Subcutaneous abdominal adipose tissue (tissue), 5 donors: ENCODE data around the gene COL16A1.

ENCODE experiments used
- H3K27ac ChIP-seq: one replicate; pipeline ENCODE4 v1.7.0; 2013; ENCODE audit warnings: low read depth, mild to moderate bottlenecking, inconsistent platforms, low read length, moderate library complexity
- H3K27me3 ChIP-seq, 5 donors: one replicate each; pipeline ENCODE4 v1.7.0; 2013; ENCODE audit warnings: low read length in 5 of 5, inconsistent platforms in 1 of 5; ENCODE audit not compliant: control insufficient read depth in 5 of 5, insufficient read depth in 4 of 5
- H3K36me3 ChIP-seq, 5 donors: one replicate each; pipeline ENCODE4 v1.7.0; 2013; ENCODE audit warnings: low read length in 5 of 5; ENCODE audit not compliant: control insufficient read depth in 5 of 5, insufficient read depth in 5 of 5
- H3K4me1 ChIP-seq, 5 donors: one replicate each; pipeline ENCODE4 v1.7.0; 2013; ENCODE audit warnings: low read length in 5 of 5, mild to moderate bottlenecking in 3 of 5, moderate library complexity in 1 of 5; ENCODE audit not compliant: control insufficient read depth in 5 of 5, insufficient read depth in 5 of 5
- H3K4me3 ChIP-seq, 5 donors: one replicate each; pipeline ENCODE4 v1.7.0; 2013; ENCODE audit warnings: low read length in 5 of 5, low read depth in 1 of 5
- H3K9ac ChIP-seq, 5 donors: one replicate each; pipeline ENCODE4 v1.7.0; 2013; ENCODE audit warnings: low read length in 5 of 5, mild to moderate bottlenecking in 4 of 5, moderate library complexity in 3 of 5
- H3K9me3 ChIP-seq, 5 donors: one replicate each; pipeline ENCODE4 v1.7.0; 2013; ENCODE audit warnings: low read length in 5 of 5; ENCODE audit not compliant: control insufficient read depth in 5 of 5
- donor health status: healthy.
- donor health status: healthy.
- donor health status: healthy.
- donor health status: healthy.
- donor health status: healthy.

The COL16A1 gene

GRCh38 chr1:31689379-31689778, 14.4 kb downstream of the COL16A1 start:
- Histone ChIP-seq H3K36me3 (peaks cover 0 to 34% (median 18%) of the 10 kb centered on the region in 5 donors), H3K9me3 (no peaks in the 10 kb centered on the region), H3K27me3 (peaks cover 0 to 3% (median 0%) of the 10 kb centered on the region in 5 donors), H3K27ac (no peak overlapping the region), H3K4me3 (no peak overlapping the region), H3K4me1 (no peaks in the 10 kb centered on the region), H3K9ac (no peak overlapping the region)

- Histone ChIP-seq H3K27ac (no peak overlapping the region), H3K9me3 (no peaks in the 10 kb centered on the region), H3K9ac (no peak overlapping the region), H3K36me3 (peaks cover 0 to 35% (median 16%) of the 10 kb centered on the region in 5 donors), H3K4me1 (no peaks in the 10 kb centered on the region), H3K27me3 (peaks cover 0 to 3% (median 0%) of the 10 kb centered on the region in 5 donors), H3K4me3 (no peak overlapping the region)
These were observed 15.4 kb downstream of the COL16A1 start for GRCh38 chr1:31688233-31688918.

- Histone ChIP-seq H3K4me1 (no peaks in the 10 kb centered on the region), H3K27ac (no peak overlapping the region), H3K27me3 (peaks cover 0 to 3% (median 0%) of the 10 kb centered on the region in 5 donors)
These were observed 16.2 kb downstream of the COL16A1 start for GRCh38 chr1:31687601-31688000.

GRCh38 chr1:31685795-31686194, 18.0 kb downstream of the COL16A1 start:
- H3K27me3 ChIP-seq, result peaks cover 0 to 3% (median 0%) of the 10 kb centered on the region in 5 donors
- no peak overlapping the region for H3K9ac ChIP-seq
- peaks cover 0 to 12% (median 8%) of the 10 kb centered on the region in 5 donors for H3K4me1 ChIP-seq
- no peak overlapping the region for H3K4me3 ChIP-seq
- H3K9me3 ChIP-seq, result no peaks in the 10 kb centered on the region
- no peak overlapping the region for H3K27ac ChIP-seq
- H3K36me3 ChIP-seq, result peaks cover 0 to 32% (median 15%) of the 10 kb centered on the region in 5 donors

More at GRCh38 chr1:31687601-31688000, 16.2 kb downstream of the COL16A1 start:
- no peaks in the 10 kb centered on the region for H3K9me3 ChIP-seq
- H3K4me3 ChIP-seq, result no peak overlapping the region
- no peak overlapping the region for H3K9ac ChIP-seq
- H3K36me3 ChIP-seq, result peaks cover 0 to 36% (median 18%) of the 10 kb centered on the region in 5 donors

GRCh38 chr1:31683997-31684396, 19.8 kb downstream of the COL16A1 start:
- peaks cover 0 to 35% (median 17%) of the 10 kb centered on the region in 5 donors for H3K36me3 ChIP-seq

GRCh38 chr1:31681415-31681814, 22.4 kb downstream of the COL16A1 start:
- Histone ChIP-seq H3K36me3 (peaks cover 0 to 31% (median 14%) of the 10 kb centered on the region in 5 donors), H3K9ac (peak overlapping the region in 1 of 5 donors; percentile 16)

More at GRCh38 chr1:31683997-31684396, 19.8 kb downstream of the COL16A1 start:
- Histone ChIP-seq H3K27me3 (peaks cover 0 to 6% (median 0%) of the 10 kb centered on the region in 5 donors), H3K9me3 (no peaks in the 10 kb centered on the region), H3K4me1 (peaks cover 0 to 14% (median 9%) of the 10 kb centered on the region in 5 donors), H3K27ac (no peak overlapping the region), H3K4me3 (no peak overlapping the region), H3K9ac (no peak overlapping the region)

GRCh38 chr1:31679676-31680230, 24.1 kb downstream of the COL16A1 start:
- Histone ChIP-seq H3K27me3 (peaks cover 0 to 3% (median 0%) of the 10 kb centered on the region in 5 donors), H3K9me3 (no peaks in the 10 kb centered on the region), H3K27ac (no peak overlapping the region), H3K4me3 (no peak overlapping the region), H3K9ac (no peak overlapping the region), H3K36me3 (peaks cover 0 to 23% (median 18%) of the 10 kb centered on the region in 5 donors), H3K4me1 (peaks cover 0 to 30% (median 14%) of the 10 kb centered on the region in 5 donors)

More at GRCh38 chr1:31681415-31681814, 22.4 kb downstream of the COL16A1 start:
- Histone ChIP-seq H3K27me3 (peaks cover 0 to 6% (median 0%) of the 10 kb centered on the region in 5 donors), H3K4me3 (no peak overlapping the region), H3K4me1 (peaks cover 0 to 24% (median 11%) of the 10 kb centered on the region in 5 donors), H3K27ac (no peak overlapping the region), H3K9me3 (no peaks in the 10 kb centered on the region)

- Histone ChIP-seq H3K9ac (no peak overlapping the region), H3K4me1 (peaks cover 0 to 30% (median 14%) of the 10 kb centered on the region in 5 donors), H3K4me3 (no peak overlapping the region), H3K27me3 (peaks cover 0 to 3% (median 0%) of the 10 kb centered on the region in 5 donors), H3K27ac (no peak overlapping the region), H3K9me3 (no peaks in the 10 kb centered on the region), H3K36me3 (peaks cover 0 to 21% (median 17%) of the 10 kb centered on the region in 5 donors)
These were observed 24.7 kb downstream of the COL16A1 start for GRCh38 chr1:31679091-31679490.

- Histone ChIP-seq H3K4me1 (peaks cover 0 to 31% (median 14%) of the 10 kb centered on the region in 5 donors), H3K27me3 (peaks cover 0 to 3% (median 0%) of the 10 kb centered on the region in 5 donors), H3K27ac (no peak overlapping the region), H3K4me3 (no peak overlapping the region), H3K36me3 (peaks cover 0 to 21% (median 17%) of the 10 kb centered on the region in 5 donors), H3K9ac (no peak overlapping the region), H3K9me3 (no peaks in the 10 kb centered on the region)
These were observed 25.1 kb downstream of the COL16A1 start for GRCh38 chr1:31678681-31679080.

- H3K36me3 ChIP-seq, result peaks cover 0 to 16% (median 14%) of the 10 kb centered on the region in 5 donors
These were observed 25.9 kb downstream of the COL16A1 start for GRCh38 chr1:31677949-31678348.

More at GRCh38 chr1:31677949-31678348, 25.9 kb downstream of the COL16A1 start:
- H3K27me3 ChIP-seq, result peaks cover 0 to 3% (median 0%) of the 10 kb centered on the region in 5 donors
- H3K9ac ChIP-seq, result no peak overlapping the region
- peaks cover 0 to 38% (median 21%) of the 10 kb centered on the region in 5 donors for H3K4me1 ChIP-seq
- no peak overlapping the region for H3K4me3 ChIP-seq
- no peaks in the 10 kb centered on the region for H3K9me3 ChIP-seq
- H3K27ac ChIP-seq, result no peak overlapping the region
